ENCODE data around the gene B4GALNT4. TPM values are rescaled to one million over a fixed set of nuclear protein-coding genes. Genes with fewer than 3 reads are reported as not detected.
"Not testable (repeated sequence)": the region's sequence is repeated elsewhere in the genome, so short reads cannot be mapped to it uniquely, and the experiment has no call there.

Gene B4GALNT4
- total RNA-seq, 1 donor from 2014 or later: 39.1 TPM

DNA sequence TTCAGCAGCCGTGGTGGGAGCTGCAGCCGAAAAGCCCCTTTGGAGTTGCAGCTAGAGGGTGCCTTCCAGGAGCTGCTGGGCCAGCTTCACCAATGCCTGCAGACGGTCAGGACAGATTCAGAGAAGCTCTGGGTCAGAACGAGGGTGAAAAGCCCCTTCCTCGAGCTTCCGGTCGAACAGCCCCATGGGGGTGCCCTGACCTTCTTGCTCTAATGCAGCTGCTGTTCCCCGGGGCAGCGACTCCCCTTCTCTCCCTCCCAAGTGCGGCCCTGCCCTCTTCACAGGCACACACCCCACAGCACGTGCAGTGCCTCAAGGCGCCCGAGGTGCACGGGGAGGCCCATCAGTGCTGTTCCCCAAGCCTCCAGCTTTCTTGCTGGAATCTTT lies 39.0 kb upstream of the B4GALNT4 start:
- no peaks in the 10 kb centered on the region for H3K36me3 Mint-ChIP-seq (ENCODE audit: low read depth)
- H3K27me3 Mint-ChIP-seq (ENCODE audit: low read depth): no peaks in the 10 kb centered on the region
- TF ChIP-seq, protein P1, sequence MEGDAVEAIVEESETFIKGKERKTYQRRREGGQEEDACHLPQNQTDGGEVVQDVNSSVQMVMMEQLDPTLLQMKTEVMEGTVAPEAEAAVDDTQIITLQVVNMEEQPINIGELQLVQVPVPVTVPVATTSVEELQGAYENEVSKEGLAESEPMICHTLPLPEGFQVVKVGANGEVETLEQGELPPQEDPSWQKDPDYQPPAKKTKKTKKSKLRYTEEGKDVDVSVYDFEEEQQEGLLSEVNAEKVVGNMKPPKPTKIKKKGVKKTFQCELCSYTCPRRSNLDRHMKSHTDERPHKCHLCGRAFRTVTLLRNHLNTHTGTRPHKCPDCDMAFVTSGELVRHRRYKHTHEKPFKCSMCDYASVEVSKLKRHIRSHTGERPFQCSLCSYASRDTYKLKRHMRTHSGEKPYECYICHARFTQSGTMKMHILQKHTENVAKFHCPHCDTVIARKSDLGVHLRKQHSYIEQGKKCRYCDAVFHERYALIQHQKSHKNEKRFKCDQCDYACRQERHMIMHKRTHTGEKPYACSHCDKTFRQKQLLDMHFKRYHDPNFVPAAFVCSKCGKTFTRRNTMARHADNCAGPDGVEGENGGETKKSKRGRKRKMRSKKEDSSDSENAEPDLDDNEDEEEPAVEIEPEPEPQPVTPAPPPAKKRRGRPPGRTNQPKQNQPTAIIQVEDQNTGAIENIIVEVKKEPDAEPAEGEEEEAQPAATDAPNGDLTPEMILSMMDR (IDR thresholded peaks at IDR 0.05): no peak
- no peaks in the 10 kb centered on the region for H3K9me3 Mint-ChIP-seq (ENCODE audit: low read depth)
- H3K4me1 Mint-ChIP-seq (ENCODE audit: low read depth): peaks cover 13% of the 10 kb centered on the region
- peak; percentile 78 for DNase-seq (ENCODE audit: low spot score)
- no peak overlapping the region for H3K27ac Mint-ChIP-seq (ENCODE audit: unreplicated experiment)
- no peak overlapping the region for H3K4me3 Mint-ChIP-seq (ENCODE audit: unreplicated experiment)

DNA sequence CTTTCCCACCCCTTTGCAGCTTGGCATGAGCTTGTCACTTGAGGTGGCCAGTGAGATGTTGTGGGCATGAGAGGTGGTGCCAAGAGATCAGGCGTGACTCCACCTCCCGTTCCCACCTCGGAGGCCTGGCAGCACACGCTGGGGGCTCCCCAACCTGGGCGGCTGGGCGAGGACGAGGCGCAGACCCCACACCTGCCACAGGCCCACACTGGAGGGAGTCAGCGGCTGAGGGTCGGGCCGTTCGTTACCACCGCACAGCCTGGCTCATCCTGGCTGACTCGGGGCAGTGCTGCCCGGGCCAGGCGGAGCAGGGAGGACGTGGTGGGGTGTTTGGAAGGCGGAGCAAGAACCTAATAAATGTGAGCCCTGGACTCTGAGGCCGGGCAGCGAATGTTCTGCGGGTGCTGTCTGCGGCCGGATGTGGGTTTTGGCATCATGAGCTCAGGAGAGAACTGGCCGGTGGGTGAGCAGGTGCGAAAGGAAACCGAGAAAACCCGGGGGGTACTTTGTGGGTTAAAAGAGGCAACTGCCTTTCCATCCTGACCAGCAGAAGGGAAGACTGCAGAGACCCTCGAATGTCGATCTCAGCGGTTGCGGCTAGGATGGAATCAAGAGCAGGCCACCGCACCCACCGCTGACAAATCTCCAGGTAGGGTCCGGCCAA lies 38.5 kb upstream of the B4GALNT4 start:
- H3K4me3 Mint-ChIP-seq (ENCODE audit: unreplicated experiment): no peak overlapping the region
- peaks cover 18% of the 10 kb centered on the region for H3K4me1 Mint-ChIP-seq (ENCODE audit: low read depth)
- TF ChIP-seq, protein P1 (IDR thresholded peaks at IDR 0.05): no peak
- peak; percentile 85 for DNase-seq (ENCODE audit: low spot score)
- no peaks in the 10 kb centered on the region for H3K9me3 Mint-ChIP-seq (ENCODE audit: low read depth)
- H3K27ac Mint-ChIP-seq (ENCODE audit: unreplicated experiment): no peak overlapping the region
- H3K36me3 Mint-ChIP-seq (ENCODE audit: low read depth): no peaks in the 10 kb centered on the region
- no peaks in the 10 kb centered on the region for H3K27me3 Mint-ChIP-seq (ENCODE audit: low read depth)

DNA sequence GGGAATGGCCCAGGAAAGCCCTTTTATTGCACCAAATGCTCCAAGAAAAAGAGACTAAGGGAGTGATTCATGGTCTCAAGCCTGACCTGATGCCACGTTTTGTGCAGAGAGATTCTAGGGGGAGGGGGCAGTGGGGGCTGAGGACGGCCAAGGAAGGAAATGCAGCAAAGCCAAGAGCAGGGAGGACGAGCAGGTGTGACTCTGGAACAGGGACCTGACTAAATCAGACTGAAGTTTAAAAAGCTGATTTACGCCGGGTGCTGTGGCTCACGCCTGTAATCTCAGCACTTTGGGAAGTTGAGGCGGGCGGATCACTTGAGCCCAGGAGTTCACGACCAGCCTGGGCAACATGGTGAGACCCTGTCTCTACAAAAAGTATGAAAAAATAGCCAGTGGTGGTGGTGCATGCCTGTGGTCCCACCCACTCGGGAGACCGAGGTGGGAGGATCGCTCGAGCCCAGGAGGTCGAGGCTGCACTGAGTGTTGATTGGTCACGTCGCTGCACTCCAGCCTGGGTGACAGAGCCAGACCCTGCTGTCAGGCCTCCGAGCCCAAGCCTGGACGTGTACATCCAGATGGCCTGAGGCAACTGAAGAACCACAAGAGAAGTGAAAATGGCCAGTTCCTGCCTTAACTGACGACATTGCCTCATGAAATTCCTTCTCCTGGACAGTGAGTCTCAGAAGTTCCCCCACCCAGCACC lies 37.8 kb upstream of the B4GALNT4 start:
- Mint-ChIP-seq H3K27me3 (ENCODE audit: low read depth) (no peaks in the 10 kb centered on the region), H3K27ac (ENCODE audit: unreplicated experiment) (no peak overlapping the region), H3K9me3 (ENCODE audit: low read depth) (no peaks in the 10 kb centered on the region), H3K36me3 (ENCODE audit: low read depth) (no peaks in the 10 kb centered on the region), H3K4me1 (ENCODE audit: low read depth) (peaks cover 24% of the 10 kb centered on the region), H3K4me3 (ENCODE audit: unreplicated experiment) (no peak overlapping the region)
- peak; percentile 59 for DNase-seq (ENCODE audit: low spot score)
- TF ChIP-seq, protein P1 (IDR thresholded peaks at IDR 0.05): no peak

DNA sequence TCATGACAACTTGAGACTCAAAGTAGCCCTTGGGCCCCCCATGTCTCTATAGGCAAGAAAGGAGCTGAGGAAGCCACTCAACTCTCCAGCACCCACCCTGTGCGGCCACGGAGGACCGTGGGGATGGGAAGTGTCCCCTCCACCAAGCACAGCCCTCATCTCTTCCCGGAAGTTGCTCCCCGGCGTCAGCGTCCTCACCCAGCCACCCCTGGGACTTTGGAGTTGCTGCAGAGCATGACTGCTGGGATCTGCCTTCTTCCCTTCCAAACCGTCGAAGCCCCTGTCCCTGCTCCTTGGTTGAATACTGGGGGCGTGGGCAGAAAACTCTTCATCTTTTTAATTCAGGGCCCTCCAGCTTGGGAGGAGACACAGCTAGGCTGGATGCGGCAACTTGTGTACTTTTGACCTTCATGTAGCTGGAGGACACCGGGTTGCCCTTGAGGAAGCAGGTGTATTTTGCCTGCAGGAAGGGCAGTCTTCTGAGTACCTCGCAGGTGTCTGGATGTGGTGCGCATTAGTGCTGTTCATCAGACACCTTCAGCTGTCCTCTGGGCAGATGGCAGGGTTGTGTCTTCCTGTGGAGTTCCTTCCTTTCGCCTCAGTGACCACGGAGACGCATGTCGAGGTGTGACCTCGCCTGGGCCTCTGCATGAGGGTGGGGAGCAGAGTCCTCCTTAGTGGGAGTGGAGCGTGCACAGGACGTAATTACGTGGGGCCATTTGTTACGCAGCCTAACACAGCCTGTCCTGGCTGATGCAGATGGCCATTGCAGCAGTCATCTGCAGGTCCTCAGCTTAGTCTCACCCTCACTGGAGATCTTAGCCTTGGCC lies 36.4 kb upstream of the B4GALNT4 start:
- Mint-ChIP-seq H3K36me3 (ENCODE audit: low read depth) (no peaks in the 10 kb centered on the region), H3K9me3 (ENCODE audit: low read depth) (no peaks in the 10 kb centered on the region), H3K27ac (ENCODE audit: unreplicated experiment) (no peak overlapping the region), H3K4me3 (ENCODE audit: unreplicated experiment) (no peak overlapping the region), H3K27me3 (ENCODE audit: low read depth) (no peaks in the 10 kb centered on the region), H3K4me1 (ENCODE audit: low read depth) (peaks cover 22% of the 10 kb centered on the region)
- DNase-seq (ENCODE audit: low spot score): peak; percentile 85
- TF ChIP-seq, protein P1 (IDR thresholded peaks at IDR 0.05): no peak

DNA sequence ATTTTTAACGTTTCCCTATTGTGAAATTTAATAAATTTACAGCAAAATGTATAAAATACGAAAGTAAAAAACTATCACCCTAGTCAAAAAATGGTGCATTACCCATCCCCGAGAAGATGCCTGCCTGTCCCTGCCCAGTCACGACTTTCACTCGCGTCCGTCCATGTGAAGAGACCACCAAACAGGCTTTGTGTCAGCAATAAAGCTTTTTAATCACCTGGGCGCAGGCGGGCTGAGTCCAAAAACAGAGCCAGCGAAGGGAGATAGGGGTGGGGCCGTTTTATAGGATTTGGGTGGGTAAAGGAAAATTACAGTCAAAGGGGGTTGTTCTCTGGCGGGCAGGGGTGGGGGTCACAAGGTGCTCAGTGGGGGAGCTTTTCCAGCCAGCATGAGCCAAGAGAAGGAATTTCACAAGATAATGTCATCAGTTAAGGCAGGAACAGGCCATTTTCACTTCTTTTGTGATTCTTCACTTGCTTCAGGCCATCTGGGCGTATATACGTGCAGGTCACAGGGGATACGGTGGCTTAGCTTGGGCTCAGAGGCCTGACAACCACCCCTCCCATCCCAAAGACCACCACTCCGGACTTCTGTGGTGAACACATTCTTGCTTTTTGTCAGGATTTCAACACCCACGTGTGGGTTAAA lies 35.6 kb upstream of the B4GALNT4 start:
- H3K27me3 Mint-ChIP-seq (ENCODE audit: low read depth); H3K9me3 Mint-ChIP-seq (ENCODE audit: low read depth); H3K36me3 Mint-ChIP-seq (ENCODE audit: low read depth); H3K4me3 Mint-ChIP-seq (ENCODE audit: unreplicated experiment); H3K27ac Mint-ChIP-seq (ENCODE audit: unreplicated experiment): not testable (repeated sequence)
- DNase-seq (ENCODE audit: low spot score): peak; percentile 21
- H3K4me1 Mint-ChIP-seq (ENCODE audit: low read depth): peaks cover 22% of the 10 kb centered on the region
